Breast epithelium (tissue), 4 donors: Measurements from ENCODE around the gene ROS1. TPM values are rescaled to one million over a fixed set of nuclear protein-coding genes. Genes with fewer than 3 reads are reported as not detected.
"Not testable (repeated sequence)": the region's sequence is repeated elsewhere in the genome, so short reads cannot be mapped to it uniquely, and the experiment has no call there.

Experiments used
- DNase-seq, 2 donors: peaks; one replicate each; pipeline ENCODE4 v3.0.0-alpha.2; 2019; ENCODE audit warnings: low spot score in 2 of 2
- H3K27ac ChIP-seq, 2 donors: fragments of 200-600 bp; sonication (generic) in 1 of 2; one replicate each; pipeline ENCODE4 v1.5.1; 2016 to 2019; ENCODE audit warnings: mild to moderate bottlenecking in 1 of 2
- H3K27me3 ChIP-seq, 2 donors: fragments of 200-600 bp; sonication (generic) in 1 of 2; one replicate each; pipeline versions ENCODE4 v1.5.1 to v1.6.0; 2017 to 2019; ENCODE audit warnings: control low read depth in 1 of 2, mild to moderate bottlenecking in 1 of 2
- H3K36me3 ChIP-seq: fragments of 200-600 bp; one replicate; pipeline ENCODE4 v1.5.1; 2019
- H3K4me1 ChIP-seq, 2 donors: fragments of 200-600 bp; sonication (generic); one replicate each; pipeline ENCODE4 v1.5.1; 2016 to 2019; ENCODE audit warnings: control low read depth in 1 of 2
- H3K4me3 ChIP-seq, 3 donors: fragments of 200-600 bp; sonication (generic); 1 replicate in 2 of 3; 2 replicates in 1 of 3; pipeline ENCODE4 v1.5.1; 2016 to 2019; ENCODE audit warnings: mild to moderate bottlenecking in 3 of 3, moderate library complexity in 2 of 3
- H3K9me3 ChIP-seq, 2 donors: fragments of 200-600 bp; sonication (generic) in 1 of 2; one replicate each; pipeline ENCODE4 v1.5.1; 2016 to 2019; ENCODE audit warnings: control low read depth in 1 of 2
- POLR2A ChIP-seq: fragments of 450-650 bp; IDR thresholded peaks from one replicate; pipeline ENCODE4 v1.6.1; 2016; ENCODE audit warnings: antibody characterized with exemption, mild to moderate bottlenecking, moderate library complexity
- POLR2AphosphoS5 ChIP-seq, 3 donors: sonication (generic); formaldehyde crosslinking; IDR thresholded peaks; one replicate each; pipeline ENCODE4 v1.6.1; 2017; ENCODE audit warnings: antibody characterized with exemption in 3 of 3
- intact Hi-C: fragments of 100-400 bp; cut with DNase I; formaldehyde crosslinking; loops from one replicate; pipeline ENCODE4 v1.15.1; 2023; ENCODE audit warnings: low total_unique reads
- total RNA-seq, 3 donors: library from RNA; depleted of rRNA; stranded (reverse); fragments of >200 nt; gene quantifications; one replicate each; pipeline ENCODE4 v1.1.0, GENCODE V29; 2016
- TF ChIP-seq, protein P1 (sequence below), 3 donors: fragments of 450-650 bp; IDR thresholded peaks; one replicate each; pipeline ENCODE4 v1.5.1; 2016 to 2017; ENCODE audit warnings: antibody characterized with exemption in 3 of 3, mild to moderate bottlenecking in 3 of 3, moderate library complexity in 3 of 3

ROS1 gene
- total RNA-seq, 3 donors from 2014 or later = under 0.01 TPM; not detected in 2

GRCh38 chr6:117380298-117380697 is 45.4 kb downstream of the ROS1 start:
- H3K9me3 ChIP-seq = no peaks in the 10 kb centered on the region
- intact Hi-C loops = no loop called here
- no peak for DNase-seq

GRCh38 chr6:117375446-117375845 is 50.3 kb downstream of the ROS1 start:
- DNase-seq = no peak
- no peak overlapping the region for H3K4me3 ChIP-seq
- H3K27ac ChIP-seq = no peak overlapping the region
- no peaks in the 10 kb centered on the region for H3K27me3 ChIP-seq
- intact Hi-C loops = no loop called here
- H3K9me3 ChIP-seq = peaks cover 0 to 17% of the 10 kb centered on the region in 2 donors
- TF ChIP-seq POLR2A = no peak
- TF ChIP-seq, protein P1, sequence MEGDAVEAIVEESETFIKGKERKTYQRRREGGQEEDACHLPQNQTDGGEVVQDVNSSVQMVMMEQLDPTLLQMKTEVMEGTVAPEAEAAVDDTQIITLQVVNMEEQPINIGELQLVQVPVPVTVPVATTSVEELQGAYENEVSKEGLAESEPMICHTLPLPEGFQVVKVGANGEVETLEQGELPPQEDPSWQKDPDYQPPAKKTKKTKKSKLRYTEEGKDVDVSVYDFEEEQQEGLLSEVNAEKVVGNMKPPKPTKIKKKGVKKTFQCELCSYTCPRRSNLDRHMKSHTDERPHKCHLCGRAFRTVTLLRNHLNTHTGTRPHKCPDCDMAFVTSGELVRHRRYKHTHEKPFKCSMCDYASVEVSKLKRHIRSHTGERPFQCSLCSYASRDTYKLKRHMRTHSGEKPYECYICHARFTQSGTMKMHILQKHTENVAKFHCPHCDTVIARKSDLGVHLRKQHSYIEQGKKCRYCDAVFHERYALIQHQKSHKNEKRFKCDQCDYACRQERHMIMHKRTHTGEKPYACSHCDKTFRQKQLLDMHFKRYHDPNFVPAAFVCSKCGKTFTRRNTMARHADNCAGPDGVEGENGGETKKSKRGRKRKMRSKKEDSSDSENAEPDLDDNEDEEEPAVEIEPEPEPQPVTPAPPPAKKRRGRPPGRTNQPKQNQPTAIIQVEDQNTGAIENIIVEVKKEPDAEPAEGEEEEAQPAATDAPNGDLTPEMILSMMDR (IDR thresholded peaks at IDR 0.05) = no peak
- TF ChIP-seq POLR2AphosphoS5 (IDR thresholded peaks at IDR 0.05) = no peak
- H3K4me1 ChIP-seq = no peaks in the 10 kb centered on the region
- H3K36me3 ChIP-seq = no peaks in the 10 kb centered on the region

More at GRCh38 chr6:117380298-117380697, 45.4 kb downstream of the ROS1 start:
- Histone ChIP-seq H3K27ac (no peak overlapping the region), H3K36me3 (no peaks in the 10 kb centered on the region), H3K4me3 (no peak overlapping the region), H3K4me1 (no peaks in the 10 kb centered on the region), H3K27me3 (no peaks in the 10 kb centered on the region)
- TF ChIP-seq POLR2AphosphoS5 (IDR thresholded peaks at IDR 0.05) = no peak
- TF ChIP-seq, protein P1 (IDR thresholded peaks at IDR 0.05) = no peak
- TF ChIP-seq POLR2A = no peak

- no peak overlapping the region for H3K4me3 ChIP-seq
- no peak for TF ChIP-seq POLR2A
- TF ChIP-seq, protein P1 (IDR thresholded peaks at IDR 0.05) = no peak
- TF ChIP-seq POLR2AphosphoS5 (IDR thresholded peaks at IDR 0.05) = no peak
- intact Hi-C loops = no loop called here
- no peaks in the 10 kb centered on the region for H3K4me1 ChIP-seq
- H3K27me3 ChIP-seq = no peaks in the 10 kb centered on the region
- H3K36me3 ChIP-seq = no peaks in the 10 kb centered on the region
- peaks cover 0 to 17% of the 10 kb centered on the region in 2 donors for H3K9me3 ChIP-seq
- no peak for DNase-seq
- no peak overlapping the region for H3K27ac ChIP-seq
Observed at GRCh38 chr6:117373211-117373813, 52.4 kb downstream of the ROS1 start.

DNA sequence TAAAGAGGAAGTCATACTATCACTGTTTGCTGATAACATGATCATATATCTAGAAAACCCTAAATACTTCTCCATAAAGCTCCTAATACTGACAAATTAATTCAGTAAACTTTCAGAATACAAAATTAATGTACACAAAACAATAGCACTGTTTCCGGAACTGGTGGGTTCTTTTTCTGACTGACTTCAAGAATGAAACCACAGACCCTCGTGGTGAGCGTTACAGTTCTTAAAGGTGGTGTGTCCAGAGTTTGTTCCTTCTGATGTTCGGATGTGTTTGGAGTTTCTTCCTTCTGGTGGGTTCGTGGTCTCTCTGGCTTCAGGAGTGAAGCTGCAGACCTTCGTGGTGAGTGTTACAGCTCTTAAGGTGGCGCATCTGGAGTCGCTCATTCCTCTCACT is 53.5 kb downstream of the ROS1 start:
- H3K4me3 ChIP-seq, H3K27ac ChIP-seq, H3K36me3 ChIP-seq, DNase-seq, H3K4me1 ChIP-seq, intact Hi-C loops, H3K27me3 ChIP-seq: not testable (repeated sequence)
- peaks cover 0 to 17% of the 10 kb centered on the region in 2 donors for H3K9me3 ChIP-seq

DNA sequence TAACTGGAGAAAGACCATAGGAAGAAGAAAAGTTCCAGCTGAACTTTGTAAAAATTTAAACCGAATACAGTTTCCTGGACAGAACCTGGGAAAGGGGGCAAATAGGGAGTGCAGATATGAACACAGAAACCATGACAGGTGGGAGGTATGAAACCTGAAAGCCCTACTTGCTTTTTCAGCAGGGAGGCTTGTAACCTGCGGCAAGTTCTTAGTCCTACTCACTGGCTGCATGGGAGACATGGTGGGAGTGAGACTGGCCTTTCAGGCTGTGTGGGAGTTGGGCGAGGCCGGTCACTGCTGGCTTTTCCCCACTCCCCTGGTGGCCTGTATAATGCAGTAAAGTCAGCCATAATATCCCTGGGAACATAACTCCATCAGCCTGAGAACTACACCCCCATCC is 54.2 kb downstream of the ROS1 start:
- no peaks in the 10 kb centered on the region for H3K27me3 ChIP-seq
- TF ChIP-seq POLR2A (no peak), POLR2AphosphoS5 (IDR thresholded peaks at IDR 0.05) (no peak)
- TF ChIP-seq, protein P1 (IDR thresholded peaks at IDR 0.05) = no peak
- H3K36me3 ChIP-seq = no peaks in the 10 kb centered on the region
- no peak overlapping the region for H3K27ac ChIP-seq
- peaks cover 0 to 17% of the 10 kb centered on the region in 2 donors for H3K9me3 ChIP-seq
- no peaks in the 10 kb centered on the region for H3K4me1 ChIP-seq
- H3K4me3 ChIP-seq = no peak overlapping the region
- no peak for DNase-seq
- intact Hi-C loops = no loop called here
